WTC11 (cell line): ENCODE results near the gene LPP. TPM values are rescaled to one million over a fixed set of nuclear protein-coding genes. Genes with fewer than 3 reads are reported as not detected.

Experiments used
- ATAC-seq: fragments of 200-7000 bp; cut with Tn5 transposase; 2 replicates; pipeline ENCODE4 v1.10.0; 2021; ENCODE audit warnings: mild to moderate bottlenecking, moderate library complexity
- CTCF ChIA-PET: fragments of 300-600 bp; sonication (Branson Sonifier 250); formaldehyde crosslinking; loops from one replicate; lab custom pipeline; 2021; ENCODE audit warnings: antibody characterized with exemption; lab: Charles Lee
- POLR2A ChIA-PET: fragments of 350-600 bp; sonication (Branson Sonifier 250); formaldehyde crosslinking; loops from one replicate; lab custom pipeline; 2021; ENCODE audit warnings: antibody characterized with exemption; lab: Charles Lee
- DNase-seq: peaks from one replicate; pipeline ENCODE4 v3.0.0; 2021; ENCODE audit warnings: low spot score
- H3K27ac Mint-ChIP-seq: 2 replicates; pipeline ENCODE4 v1.8.0; 2021; ENCODE audit warnings: mixed read lengths
- H3K27me3 Mint-ChIP-seq: 2 replicates; pipeline ENCODE4 v1.8.0; 2021; ENCODE audit warnings: low read depth, mild to moderate bottlenecking, moderate library complexity, mixed read lengths
- H3K36me3 Mint-ChIP-seq: 2 replicates; pipeline ENCODE4 v1.8.0; 2021; ENCODE audit warnings: mixed read lengths
- H3K4me1 Mint-ChIP-seq: 2 replicates; pipeline ENCODE4 v1.8.0; 2022; ENCODE audit warnings: mixed read lengths
- H3K4me3 Mint-ChIP-seq: 2 replicates; pipeline ENCODE4 v1.8.0; 2021; ENCODE audit warnings: mild to moderate bottlenecking, moderate library complexity, mixed read lengths
- H3K9me3 Mint-ChIP-seq: 2 replicates; pipeline ENCODE4 v1.8.0; 2021; ENCODE audit warnings: mixed read lengths
- CREB1 ChIP-seq: sonication (generic); formaldehyde crosslinking; IDR thresholded peaks from 2 replicates; pipeline ENCODE4 v1.8.0; 2023; ENCODE audit warnings: mild to moderate bottlenecking, missing genetic modification reagents
- EMX1 ChIP-seq: fragments of 250-450 bp; sonication (Bioruptor Pico); IDR thresholded peaks from 2 replicates; pipeline ENCODE4 v1.8.0; 2021; ENCODE audit warnings: mild to moderate bottlenecking
- ESRRA ChIP-seq: sonication (generic); formaldehyde crosslinking; IDR thresholded peaks from 2 replicates; pipeline ENCODE4 v1.8.1; 2022; ENCODE audit warnings: mild to moderate bottlenecking, missing genetic modification reagents, borderline replicate concordance
- FOXJ3 ChIP-seq: sonication (generic); formaldehyde crosslinking; IDR thresholded peaks from 2 replicates; pipeline ENCODE4 v1.9.0; 2021; ENCODE audit warnings: missing genetic modification reagents, mild to moderate bottlenecking, borderline replicate concordance
- FOXK1 ChIP-seq: sonication (generic); formaldehyde crosslinking; IDR thresholded peaks from 2 replicates; pipeline ENCODE4 v1.8.0; 2022; ENCODE audit warnings: mild to moderate bottlenecking, moderate library complexity, missing genetic modification reagents
- FOXP1 ChIP-seq: sonication (generic); formaldehyde crosslinking; IDR thresholded peaks from 2 replicates; pipeline ENCODE4 v1.8.0; 2022; ENCODE audit warnings: missing genetic modification reagents, mild to moderate bottlenecking, moderate library complexity, borderline replicate concordance
- GTF2I ChIP-seq: fragments of 250-450 bp; sonication (Bioruptor Pico); conservative IDR thresholded peaks from 2 replicates; pipeline ENCODE4 v1.4.0; 2021; ENCODE audit warnings: mild to moderate bottlenecking
- MLX ChIP-seq: sonication (generic); formaldehyde crosslinking; IDR thresholded peaks from 2 replicates; pipeline ENCODE4 v1.8.1; 2023; ENCODE audit warnings: mild to moderate bottlenecking, missing genetic modification reagents, moderate library complexity
- OVOL2 ChIP-seq: fragments of 250-450 bp; sonication (Bioruptor Pico); IDR thresholded peaks from 2 replicates; pipeline ENCODE4 v1.9.0; 2021; ENCODE audit warnings: mild to moderate bottlenecking, borderline replicate concordance
- STAT6 ChIP-seq: sonication (generic); formaldehyde crosslinking; conservative IDR thresholded peaks from 2 replicates; pipeline ENCODE4 v1.8.1; 2023; ENCODE audit warnings: mild to moderate bottlenecking, low read depth, missing genetic modification reagents, moderate library complexity
- TP53 ChIP-seq: sonication (generic); formaldehyde crosslinking; IDR thresholded peaks from 2 replicates; pipeline ENCODE4 v1.8.1; 2023; ENCODE audit warnings: mild to moderate bottlenecking, missing genetic modification reagents
- ZMAT4 ChIP-seq: fragments of 250-450 bp; sonication (Bioruptor Pico); IDR thresholded peaks from 2 replicates; pipeline ENCODE4 v1.9.0; 2021; ENCODE audit warnings: mild to moderate bottlenecking
- ZNF121 ChIP-seq: sonication (generic); formaldehyde crosslinking; IDR thresholded peaks from 2 replicates; pipeline ENCODE4 v1.8.0; 2023; ENCODE audit warnings: missing genetic modification reagents
- ZNF232 ChIP-seq: sonication (generic); formaldehyde crosslinking; IDR thresholded peaks from 2 replicates; pipeline ENCODE4 v1.8.0; 2022; ENCODE audit warnings: mild to moderate bottlenecking, missing genetic modification reagents
- ZNF423 ChIP-seq: fragments of 250-450 bp; sonication (Bioruptor Pico); IDR thresholded peaks from 2 replicates; pipeline ENCODE4 v2.1.2; 2022; ENCODE audit warnings: mild to moderate bottlenecking, moderate library complexity
- total RNA-seq: library from RNA; stranded (reverse); gene quantifications from 3 replicates; pipeline ENCODE4 v1.2.3, GENCODE V29; 2021
- TF ChIP-seq, protein P1 (sequence below): sonication (generic); formaldehyde crosslinking; IDR thresholded peaks from 2 replicates; pipeline ENCODE4 v1.8.0; 2023; ENCODE audit warnings: missing genetic modification reagents
- TF ChIP-seq, protein P2 (sequence below): sonication (generic); formaldehyde crosslinking; IDR thresholded peaks from 2 replicates; pipeline ENCODE4 v1.8.1; 2023; ENCODE audit warnings: mild to moderate bottlenecking, missing genetic modification reagents, moderate library complexity
- TF ChIP-seq, protein P3 (sequence below): sonication (generic); formaldehyde crosslinking; IDR thresholded peaks from 2 replicates; pipeline ENCODE4 v1.8.1; 2023; ENCODE audit warnings: mild to moderate bottlenecking, missing genetic modification reagents
- TF ChIP-seq, protein P4 (sequence below): sonication (generic); formaldehyde crosslinking; IDR thresholded peaks from 2 replicates; pipeline ENCODE4 v1.8.0; 2023; ENCODE audit warnings: missing genetic modification reagents, mild to moderate bottlenecking, borderline replicate concordance
- TF ChIP-seq, protein P5 (sequence below): fragments of 250-450 bp; sonication (Bioruptor Pico); IDR thresholded peaks from 2 replicates; pipeline ENCODE4 v1.9.0; 2021; ENCODE audit warnings: moderate library complexity, mild to moderate bottlenecking, inconsistent platforms, borderline replicate concordance

The LPP gene
- total RNA-seq, 1 experiment from 2014 or later, result 49.6 TPM

GRCh38 chr3:188214442-188214841 lies 60.5 kb downstream of the LPP start (continued):
- TF ChIP-seq FOXK1 (no peak), EMX1 (no peak), TP53 (CRISPR knock-in tag) (no peak)

DNA sequence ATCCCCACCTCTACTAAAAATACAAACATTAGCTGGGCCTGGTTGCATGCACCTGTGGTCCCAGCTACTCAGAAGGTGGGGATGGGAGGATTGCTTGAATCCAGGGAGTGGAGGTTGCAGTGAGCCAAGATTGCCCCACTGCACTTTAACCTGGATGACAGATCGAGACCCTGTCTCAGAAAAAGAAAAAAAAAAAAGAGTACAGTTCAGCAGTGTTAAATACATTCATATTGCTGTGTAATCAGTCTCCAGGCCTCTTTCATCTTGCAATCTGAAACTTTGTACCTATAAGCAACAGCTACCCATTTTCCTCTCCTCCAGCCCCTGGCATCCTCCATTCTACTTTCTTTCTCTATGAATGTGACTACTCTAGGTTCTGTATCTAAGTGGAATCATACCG lies 61.2 kb downstream of the LPP start:
- Mint-ChIP-seq H3K36me3 (no peaks in the 10 kb centered on the region), H3K27ac (no peak overlapping the region), H3K4me3 (no peak overlapping the region), H3K27me3 (no peaks in the 10 kb centered on the region), H3K9me3 (0 out of 2 replicates have a peak, but pooled peaks cover 3% of the 10 kb centered on the region), H3K4me1 (peaks cover 33% of the 10 kb centered on the region)
- POLR2A ChIA-PET, result interaction anchor here (0.7 kb wide), 1 partner anchor 61 kb away, joined by 3 read pairs; the partner anchor contains the start of gene LPP
- CTCF ChIA-PET, result no interaction called here
- ATAC-seq (no peak), DNase-seq (no peak)
- TF ChIP-seq ESRRA (CRISPR knock-in tag) (no peak), ZNF121 (CRISPR knock-in tag) (no peak), ZNF423 (no peak), FOXK1 (no peak), STAT6 (no peak), ZNF232 (CRISPR knock-in tag) (no peak), EMX1 (no peak)
- TF ChIP-seq, protein P1, sequence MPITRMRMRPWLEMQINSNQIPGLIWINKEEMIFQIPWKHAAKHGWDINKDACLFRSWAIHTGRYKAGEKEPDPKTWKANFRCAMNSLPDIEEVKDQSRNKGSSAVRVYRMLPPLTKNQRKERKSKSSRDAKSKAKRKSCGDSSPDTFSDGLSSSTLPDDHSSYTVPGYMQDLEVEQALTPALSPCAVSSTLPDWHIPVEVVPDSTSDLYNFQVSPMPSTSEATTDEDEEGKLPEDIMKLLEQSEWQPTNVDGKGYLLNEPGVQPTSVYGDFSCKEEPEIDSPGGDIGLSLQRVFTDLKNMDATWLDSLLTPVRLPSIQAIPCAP (CRISPR knock-in tag), result no peak
- TF ChIP-seq, protein P2, sequence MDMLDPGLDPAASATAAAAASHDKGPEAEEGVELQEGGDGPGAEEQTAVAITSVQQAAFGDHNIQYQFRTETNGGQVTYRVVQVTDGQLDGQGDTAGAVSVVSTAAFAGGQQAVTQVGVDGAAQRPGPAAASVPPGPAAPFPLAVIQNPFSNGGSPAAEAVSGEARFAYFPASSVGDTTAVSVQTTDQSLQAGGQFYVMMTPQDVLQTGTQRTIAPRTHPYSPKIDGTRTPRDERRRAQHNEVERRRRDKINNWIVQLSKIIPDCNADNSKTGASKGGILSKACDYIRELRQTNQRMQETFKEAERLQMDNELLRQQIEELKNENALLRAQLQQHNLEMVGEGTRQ (CRISPR knock-in tag), result no peak
- TF ChIP-seq, protein P3, sequence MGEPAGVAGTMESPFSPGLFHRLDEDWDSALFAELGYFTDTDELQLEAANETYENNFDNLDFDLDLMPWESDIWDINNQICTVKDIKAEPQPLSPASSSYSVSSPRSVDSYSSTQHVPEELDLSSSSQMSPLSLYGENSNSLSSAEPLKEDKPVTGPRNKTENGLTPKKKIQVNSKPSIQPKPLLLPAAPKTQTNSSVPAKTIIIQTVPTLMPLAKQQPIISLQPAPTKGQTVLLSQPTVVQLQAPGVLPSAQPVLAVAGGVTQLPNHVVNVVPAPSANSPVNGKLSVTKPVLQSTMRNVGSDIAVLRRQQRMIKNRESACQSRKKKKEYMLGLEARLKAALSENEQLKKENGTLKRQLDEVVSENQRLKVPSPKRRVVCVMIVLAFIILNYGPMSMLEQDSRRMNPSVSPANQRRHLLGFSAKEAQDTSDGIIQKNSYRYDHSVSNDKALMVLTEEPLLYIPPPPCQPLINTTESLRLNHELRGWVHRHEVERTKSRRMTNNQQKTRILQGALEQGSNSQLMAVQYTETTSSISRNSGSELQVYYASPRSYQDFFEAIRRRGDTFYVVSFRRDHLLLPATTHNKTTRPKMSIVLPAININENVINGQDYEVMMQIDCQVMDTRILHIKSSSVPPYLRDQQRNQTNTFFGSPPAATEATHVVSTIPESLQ, result no peak
- TF ChIP-seq, protein P4, sequence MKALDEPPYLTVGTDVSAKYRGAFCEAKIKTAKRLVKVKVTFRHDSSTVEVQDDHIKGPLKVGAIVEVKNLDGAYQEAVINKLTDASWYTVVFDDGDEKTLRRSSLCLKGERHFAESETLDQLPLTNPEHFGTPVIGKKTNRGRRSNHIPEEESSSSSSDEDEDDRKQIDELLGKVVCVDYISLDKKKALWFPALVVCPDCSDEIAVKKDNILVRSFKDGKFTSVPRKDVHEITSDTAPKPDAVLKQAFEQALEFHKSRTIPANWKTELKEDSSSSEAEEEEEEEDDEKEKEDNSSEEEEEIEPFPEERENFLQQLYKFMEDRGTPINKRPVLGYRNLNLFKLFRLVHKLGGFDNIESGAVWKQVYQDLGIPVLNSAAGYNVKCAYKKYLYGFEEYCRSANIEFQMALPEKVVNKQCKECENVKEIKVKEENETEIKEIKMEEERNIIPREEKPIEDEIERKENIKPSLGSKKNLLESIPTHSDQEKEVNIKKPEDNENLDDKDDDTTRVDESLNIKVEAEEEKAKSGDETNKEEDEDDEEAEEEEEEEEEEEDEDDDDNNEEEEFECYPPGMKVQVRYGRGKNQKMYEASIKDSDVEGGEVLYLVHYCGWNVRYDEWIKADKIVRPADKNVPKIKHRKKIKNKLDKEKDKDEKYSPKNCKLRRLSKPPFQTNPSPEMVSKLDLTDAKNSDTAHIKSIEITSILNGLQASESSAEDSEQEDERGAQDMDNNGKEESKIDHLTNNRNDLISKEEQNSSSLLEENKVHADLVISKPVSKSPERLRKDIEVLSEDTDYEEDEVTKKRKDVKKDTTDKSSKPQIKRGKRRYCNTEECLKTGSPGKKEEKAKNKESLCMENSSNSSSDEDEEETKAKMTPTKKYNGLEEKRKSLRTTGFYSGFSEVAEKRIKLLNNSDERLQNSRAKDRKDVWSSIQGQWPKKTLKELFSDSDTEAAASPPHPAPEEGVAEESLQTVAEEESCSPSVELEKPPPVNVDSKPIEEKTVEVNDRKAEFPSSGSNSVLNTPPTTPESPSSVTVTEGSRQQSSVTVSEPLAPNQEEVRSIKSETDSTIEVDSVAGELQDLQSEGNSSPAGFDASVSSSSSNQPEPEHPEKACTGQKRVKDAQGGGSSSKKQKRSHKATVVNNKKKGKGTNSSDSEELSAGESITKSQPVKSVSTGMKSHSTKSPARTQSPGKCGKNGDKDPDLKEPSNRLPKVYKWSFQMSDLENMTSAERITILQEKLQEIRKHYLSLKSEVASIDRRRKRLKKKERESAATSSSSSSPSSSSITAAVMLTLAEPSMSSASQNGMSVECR (CRISPR knock-in tag), result no peak

GRCh38 chr3:188217011-188217463 lies 63.1 kb downstream of the LPP start:
- POLR2A ChIA-PET, result interaction anchor here (1.2 kb wide), 1 partner anchor 472 kb away, joined by 4 read pairs; the partner anchor contains the start of gene BCL6
- no peak for TF ChIP-seq FOXJ3 (CRISPR knock-in tag)
- TF ChIP-seq MLX (CRISPR knock-in tag), result no peak
- TF ChIP-seq OVOL2 (CRISPR knock-in tag), result no peak
- TF ChIP-seq, protein P1 (CRISPR knock-in tag), result no peak
- no peak for TF ChIP-seq FOXP1 (CRISPR knock-in tag)
- no peak for TF ChIP-seq CREB1
- no peak for TF ChIP-seq EMX1
- TF ChIP-seq, protein P5, sequence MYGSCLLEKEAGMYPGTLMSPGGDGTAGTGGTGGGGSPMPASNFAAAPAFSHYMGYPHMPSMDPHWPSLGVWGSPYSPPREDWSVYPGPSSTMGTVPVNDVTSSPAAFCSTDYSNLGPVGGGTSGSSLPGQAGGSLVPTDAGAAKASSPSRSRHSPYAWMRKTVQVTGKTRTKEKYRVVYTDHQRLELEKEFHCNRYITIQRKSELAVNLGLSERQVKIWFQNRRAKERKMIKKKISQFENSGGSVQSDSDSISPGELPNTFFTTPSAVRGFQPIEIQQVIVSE (CRISPR knock-in tag), result no peak
- TF ChIP-seq GTF2I (CRISPR knock-in tag), result no peak
- TF ChIP-seq ZMAT4, result no peak

More at GRCh38 chr3:188217011-188217463, 63.1 kb downstream of the LPP start:
- Mint-ChIP-seq H3K36me3 (no peaks in the 10 kb centered on the region), H3K27ac (no peak overlapping the region), H3K9me3 (0 out of 2 replicates have a peak, but pooled peaks cover 4% of the 10 kb centered on the region), H3K4me3 (no peak overlapping the region), H3K27me3 (no peaks in the 10 kb centered on the region), H3K4me1 (peaks cover 29% of the 10 kb centered on the region)
- ATAC-seq (no peak), DNase-seq (no peak)
- CTCF ChIA-PET, result interaction anchor here (1.0 to 1.5 kb wide), 2 partner anchors 9 to 11 kb away, joined by 5 read pairs; no protein-coding TSS in a partner anchor
